ENCODE measurements around the gene CCDC88C. TPM values are rescaled to one million over a fixed set of nuclear protein-coding genes. Genes with fewer than 3 reads are reported as not detected.

The CCDC88C gene
- polyA plus RNA-seq, 2 of the 4 experiments (the other 2 are of a cell fraction), result 2.9 to 3.7 TPM

DNA sequence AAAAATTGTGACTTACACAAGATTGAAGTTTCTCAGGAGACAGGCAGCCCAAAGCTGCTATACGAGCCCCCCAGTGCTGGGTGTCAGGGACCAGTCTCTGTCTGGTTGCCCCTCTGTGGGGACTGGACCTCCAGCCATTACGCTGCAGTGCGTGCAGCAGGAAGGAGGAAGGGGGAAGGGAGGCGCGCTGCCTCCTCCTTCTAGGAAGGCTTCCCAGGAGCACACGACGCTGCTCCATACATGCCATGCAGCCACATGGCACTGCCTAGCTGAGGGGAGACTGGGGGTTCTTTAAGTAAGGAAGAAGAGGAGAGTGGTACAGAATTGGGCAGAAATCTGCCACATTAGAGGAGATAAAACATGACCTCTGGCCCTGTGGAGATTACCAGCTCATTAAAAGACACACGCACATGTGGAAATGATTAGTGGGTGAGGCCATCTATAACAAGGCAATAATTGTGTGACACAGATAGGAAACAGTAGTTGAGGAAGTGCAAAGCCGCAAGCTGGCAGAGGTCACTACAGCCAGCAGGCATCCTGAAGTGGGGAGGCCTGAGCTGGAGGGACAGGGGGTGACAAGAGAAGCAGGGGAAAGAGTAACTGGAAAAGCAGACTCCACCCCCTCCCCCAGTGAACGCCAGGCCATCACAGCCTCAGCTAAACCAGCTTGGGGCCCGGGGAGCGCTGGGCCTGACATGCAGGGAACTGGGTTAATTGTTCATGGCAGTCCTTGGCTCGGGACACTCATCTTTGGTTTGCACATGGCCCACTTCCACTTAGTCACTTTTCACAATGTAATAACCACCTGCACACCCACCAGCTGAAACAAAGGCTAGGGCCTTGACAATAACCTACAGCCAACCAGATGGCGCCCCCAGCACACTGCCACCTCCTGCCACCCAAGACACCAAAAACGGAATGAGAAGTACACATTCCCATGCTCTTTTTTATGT, 39.6 kb downstream of the CCDC88C start:
- CTCF ChIA-PET, result interaction anchor here (0.9 to 1.8 kb wide), 4 partner anchors 14 to 40 kb away, joined by 3 to 4 read pairs (median 4); no protein-coding TSS in a partner anchor
- 91% methylated on average over 15 of the region's 15 CpGs for WGBS (ENCODE audit: missing lambda C conversion rate)
- no peak for DNase-seq (ENCODE audit: low read depth in 1 of 2, low spot score in 1 of 2)

DNA sequence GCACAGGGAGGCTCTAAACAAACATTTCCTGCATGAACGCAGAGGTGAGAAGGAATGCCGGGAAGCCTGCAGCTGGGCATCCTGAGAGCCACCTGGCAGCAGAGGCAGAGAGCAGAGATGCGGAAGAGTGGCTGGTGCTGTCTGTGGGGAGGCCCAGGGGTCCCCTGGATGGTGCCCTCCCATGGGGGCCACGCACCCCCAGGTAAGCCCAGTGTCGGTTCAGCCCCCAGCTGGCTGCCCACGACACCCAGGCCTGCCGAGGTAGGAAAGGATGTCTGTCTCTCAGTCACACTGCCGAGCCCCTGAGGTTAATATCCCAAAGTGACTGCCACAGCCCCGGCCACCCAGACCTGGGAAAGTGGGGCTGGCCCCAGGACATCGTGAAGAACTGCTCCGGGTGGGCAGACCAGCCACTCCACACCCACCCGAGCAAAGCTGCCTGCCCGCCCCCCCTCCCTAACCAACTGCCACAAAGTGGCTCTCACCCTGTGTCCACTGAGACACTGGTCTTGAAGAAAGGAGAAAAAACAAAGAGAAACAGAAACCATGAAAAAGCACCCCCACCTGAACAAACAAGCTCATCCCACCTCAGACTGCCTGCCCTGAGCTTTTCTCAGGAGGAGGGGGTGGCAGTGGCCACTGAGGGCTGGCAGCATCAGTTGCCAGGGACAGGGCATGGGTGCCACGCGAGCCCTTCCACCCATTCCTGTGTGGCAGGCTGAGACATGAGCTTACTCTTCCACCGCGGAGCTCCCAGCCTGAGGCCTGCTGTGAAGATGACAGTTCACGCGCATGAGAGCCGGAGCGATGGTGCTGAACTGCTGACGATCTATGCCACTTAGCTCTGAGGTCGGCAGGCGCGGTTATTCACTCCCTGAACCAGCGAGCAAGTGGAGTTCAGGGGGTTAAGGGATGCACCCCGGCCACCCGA, 40.8 kb downstream of the CCDC88C start:
- ATAC-seq (no peak), FAIRE-seq (no peak)

More for the DNA sequence above, 39.6 kb downstream of the CCDC88C start:
- FAIRE-seq, result no peak
- Histone ChIP-seq H3K4me3 (no peak overlapping the region), H3K4me1 (0 out of 3 replicates have a peak, but pooled peaks cover 3% of the 10 kb centered on the region), H3K9me3 (no peaks in the 10 kb centered on the region), H3K27ac (no peak overlapping the region), H3K4me2 (no peak overlapping the region)
- POLR2A ChIA-PET, result no interaction called here
- no peak for TF ChIP-seq EHMT2 (IDR thresholded peaks at IDR 0.05; ENCODE audit: low read depth)
- TF ChIP-seq FOXS1 (CRISPR knock-in tag; IDR thresholded peaks at IDR 0.05), result no peak
- no peak for TF ChIP-seq HOXB5 (CRISPR knock-in tag; IDR thresholded peaks at IDR 0.05)
- TF ChIP-seq, protein P1, sequence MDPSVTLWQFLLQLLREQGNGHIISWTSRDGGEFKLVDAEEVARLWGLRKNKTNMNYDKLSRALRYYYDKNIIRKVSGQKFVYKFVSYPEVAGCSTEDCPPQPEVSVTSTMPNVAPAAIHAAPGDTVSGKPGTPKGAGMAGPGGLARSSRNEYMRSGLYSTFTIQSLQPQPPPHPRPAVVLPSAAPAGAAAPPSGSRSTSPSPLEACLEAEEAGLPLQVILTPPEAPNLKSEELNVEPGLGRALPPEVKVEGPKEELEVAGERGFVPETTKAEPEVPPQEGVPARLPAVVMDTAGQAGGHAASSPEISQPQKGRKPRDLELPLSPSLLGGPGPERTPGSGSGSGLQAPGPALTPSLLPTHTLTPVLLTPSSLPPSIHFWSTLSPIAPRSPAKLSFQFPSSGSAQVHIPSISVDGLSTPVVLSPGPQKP (IDR thresholded peaks at IDR 0.05; ENCODE audit: low read depth, low read length), result no peak
- no peak for TF ChIP-seq GATA3 (IDR thresholded peaks at IDR 0.05; ENCODE audit: borderline replicate concordance)
- TF ChIP-seq NPAS2 (CRISPR knock-in tag; IDR thresholded peaks at IDR 0.05; ENCODE audit: borderline replicate concordance), result no peak
- TF ChIP-seq, protein P2, sequence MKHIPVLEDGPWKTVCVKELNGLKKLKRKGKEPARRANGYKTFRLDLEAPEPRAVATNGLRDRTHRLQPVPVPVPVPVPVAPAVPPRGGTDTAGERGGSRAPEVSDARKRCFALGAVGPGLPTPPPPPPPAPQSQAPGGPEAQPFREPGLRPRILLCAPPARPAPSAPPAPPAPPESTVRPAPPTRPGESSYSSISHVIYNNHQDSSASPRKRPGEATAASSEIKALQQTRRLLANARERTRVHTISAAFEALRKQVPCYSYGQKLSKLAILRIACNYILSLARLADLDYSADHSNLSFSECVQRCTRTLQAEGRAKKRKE (CRISPR knock-in tag; IDR thresholded peaks at IDR 0.05; ENCODE audit: low read depth), result no peak
- TF ChIP-seq KDM5A (IDR thresholded peaks at IDR 0.05), result no peak
- TF ChIP-seq TFCP2L1 (CRISPR knock-in tag; IDR thresholded peaks at IDR 0.05), result no peak
- TF ChIP-seq, protein P3, sequence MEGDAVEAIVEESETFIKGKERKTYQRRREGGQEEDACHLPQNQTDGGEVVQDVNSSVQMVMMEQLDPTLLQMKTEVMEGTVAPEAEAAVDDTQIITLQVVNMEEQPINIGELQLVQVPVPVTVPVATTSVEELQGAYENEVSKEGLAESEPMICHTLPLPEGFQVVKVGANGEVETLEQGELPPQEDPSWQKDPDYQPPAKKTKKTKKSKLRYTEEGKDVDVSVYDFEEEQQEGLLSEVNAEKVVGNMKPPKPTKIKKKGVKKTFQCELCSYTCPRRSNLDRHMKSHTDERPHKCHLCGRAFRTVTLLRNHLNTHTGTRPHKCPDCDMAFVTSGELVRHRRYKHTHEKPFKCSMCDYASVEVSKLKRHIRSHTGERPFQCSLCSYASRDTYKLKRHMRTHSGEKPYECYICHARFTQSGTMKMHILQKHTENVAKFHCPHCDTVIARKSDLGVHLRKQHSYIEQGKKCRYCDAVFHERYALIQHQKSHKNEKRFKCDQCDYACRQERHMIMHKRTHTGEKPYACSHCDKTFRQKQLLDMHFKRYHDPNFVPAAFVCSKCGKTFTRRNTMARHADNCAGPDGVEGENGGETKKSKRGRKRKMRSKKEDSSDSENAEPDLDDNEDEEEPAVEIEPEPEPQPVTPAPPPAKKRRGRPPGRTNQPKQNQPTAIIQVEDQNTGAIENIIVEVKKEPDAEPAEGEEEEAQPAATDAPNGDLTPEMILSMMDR (IDR thresholded peaks at IDR 0.05), result no peak
- TF ChIP-seq KDM1A (IDR thresholded peaks at IDR 0.05; ENCODE audit: low read depth), result no peak
- no peak for TF ChIP-seq CHD4 (IDR thresholded peaks at IDR 0.05; ENCODE audit: borderline replicate concordance)
- no peak for TF ChIP-seq CBX8 (IDR thresholded peaks at IDR 0.05)
- TF ChIP-seq ZSCAN20 (CRISPR knock-in tag; IDR thresholded peaks at IDR 0.05), result no peak
- no peak for ATAC-seq

More for the DNA sequence above, 40.8 kb downstream of the CCDC88C start:
- Histone ChIP-seq H3K4me2 (no peak overlapping the region), H3K9me3 (no peaks in the 10 kb centered on the region), H3K4me1 (0 out of 3 replicates have a peak, but pooled peaks cover 3% of the 10 kb centered on the region), H3K27ac (no peak overlapping the region), H3K4me3 (no peak overlapping the region)
- DNase-seq (ENCODE audit: low read depth in 1 of 2, low spot score in 1 of 2), result no peak
- POLR2A ChIA-PET, result no interaction called here
- WGBS (ENCODE audit: missing lambda C conversion rate), result 86% methylated on average over 28 of the region's 28 CpGs
- CTCF ChIA-PET, result interaction anchor here (0.9 to 1.8 kb wide), 2 partner anchors 21 to 42 kb away, joined by 3 read pairs; no protein-coding TSS in a partner anchor
- TF ChIP-seq HOXB13 (CRISPR knock-in tag; IDR thresholded peaks at IDR 0.05; ENCODE audit: low read depth) (no peak), BHLHE40 (IDR thresholded peaks at IDR 0.05; ENCODE audit: low read depth, low read length) (no peak)

Measured in A549 (cell line).